Suprapubic skin (tissue), 4 donors: ENCODE data around the gene GGA1. TPM values are rescaled to one million over a fixed set of nuclear protein-coding genes. Genes with fewer than 3 reads are reported as not detected.

Experiments used
- DNase-seq, 2 donors: peaks; one replicate each; pipeline ENCODE4 v3.0.0-alpha.2; 2019; ENCODE audit warnings: low spot score in 2 of 2
- H3K27ac ChIP-seq: fragments of 200-600 bp; sonication (generic); one replicate; pipeline ENCODE4 v1.5.1; 2019
- H3K27me3 ChIP-seq: fragments of 200-600 bp; sonication (generic); one replicate; pipeline ENCODE4 v1.5.1; 2019
- H3K36me3 ChIP-seq: fragments of 200-600 bp; sonication (generic); one replicate; pipeline ENCODE4 v1.5.1; 2019
- H3K4me1 ChIP-seq: fragments of 200-600 bp; sonication (generic); one replicate; pipeline ENCODE4 v1.5.1; 2019
- H3K4me3 ChIP-seq: fragments of 200-600 bp; sonication (generic); one replicate; pipeline ENCODE4 v1.5.1; 2019; ENCODE audit warnings: mild to moderate bottlenecking
- H3K9me3 ChIP-seq: fragments of 200-600 bp; sonication (generic); one replicate; pipeline ENCODE4 v1.5.1; 2019
- EP300 ChIP-seq: sonication (generic); formaldehyde crosslinking; IDR thresholded peaks from one replicate; pipeline ENCODE4 v1.6.1; 2017; ENCODE audit warnings: antibody characterized with exemption
- POLR2A ChIP-seq, 2 donors: fragments of 450-650 bp; IDR thresholded peaks; one replicate each; pipeline ENCODE4 v1.6.1; 2017; ENCODE audit warnings: antibody characterized with exemption in 2 of 2, mild to moderate bottlenecking in 2 of 2, moderate library complexity in 2 of 2
- POLR2AphosphoS5 ChIP-seq, 3 donors: sonication (generic); formaldehyde crosslinking; IDR thresholded peaks; one replicate each; pipeline ENCODE4 v1.6.1; 2017; ENCODE audit warnings: antibody characterized with exemption in 3 of 3
- WGBS: methylation state at CpG from one replicate; pipeline ENCODE4 v1.1.5; 2018; 5-methylcytosine and 5-hydroxymethylcytosine counted together
- total RNA-seq, 4 donors: library from RNA; depleted of rRNA; stranded (reverse); fragments of >200 nt; gene quantifications; one replicate each; pipeline ENCODE4 v1.1.0, GENCODE V29; 2016
- TF ChIP-seq, protein P1 (sequence below), 2 donors: fragments of 200-600 bp in 1 of 2; fragments of 450-650 bp in 1 of 2; sonication (generic) in 1 of 2; IDR thresholded peaks; one replicate each; pipeline ENCODE4 v1.5.1; 2016 to 2019; ENCODE audit warnings: antibody characterized with exemption in 2 of 2, mild to moderate bottlenecking in 1 of 2, moderate library complexity in 1 of 2

Gene GGA1
- total RNA-seq, 4 donors from 2014 or later = 52.8 to 124 (median 65.3) TPM

DNA sequence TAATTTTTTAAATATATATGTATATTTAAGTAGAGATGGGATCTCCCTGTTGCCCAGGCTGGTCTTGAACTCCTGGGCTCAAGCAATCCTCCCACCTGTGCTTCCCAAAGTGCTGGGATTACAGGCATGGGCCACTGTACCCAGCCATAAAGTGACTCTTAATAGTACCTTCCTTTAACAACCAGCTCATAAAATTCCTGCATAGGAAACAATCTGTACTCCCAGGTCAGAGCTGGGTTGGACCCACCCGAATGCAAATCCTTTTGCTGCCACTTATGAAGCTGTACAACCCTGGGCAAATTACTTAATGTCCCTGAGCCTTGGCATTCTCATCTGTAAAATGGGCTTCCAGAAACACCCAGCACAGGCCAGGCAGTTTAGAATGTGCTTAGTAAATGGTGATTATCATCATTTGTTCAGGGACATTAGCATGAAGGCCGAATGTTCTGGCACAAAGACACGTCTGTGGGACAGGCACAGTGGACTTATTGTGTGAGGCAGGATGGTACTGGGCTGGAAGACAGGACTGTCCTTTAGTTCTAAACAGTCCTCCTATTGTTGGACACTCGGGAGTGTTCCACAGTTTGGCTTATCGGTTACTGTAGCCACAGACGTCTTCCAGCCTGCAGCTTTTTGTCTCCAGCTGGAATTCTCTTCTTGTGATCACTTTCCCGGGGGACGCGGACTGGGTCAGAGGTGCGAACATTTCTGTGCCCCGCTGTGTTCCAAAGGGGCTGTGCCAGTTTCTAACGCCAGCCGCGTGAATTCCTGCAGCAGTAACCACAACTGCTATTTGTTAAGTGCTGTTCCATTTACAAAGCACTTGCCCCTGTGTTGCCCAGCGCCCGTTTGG, 55.8 kb downstream of the GGA1 start:
- Histone ChIP-seq H3K4me1 (peaks cover 21% of the 10 kb centered on the region), H3K4me3 (no peak overlapping the region), H3K27me3 (no peaks in the 10 kb centered on the region), H3K9me3 (no peaks in the 10 kb centered on the region), H3K27ac (peak overlapping the region; percentile 39), H3K36me3 (peaks cover 8% of the 10 kb centered on the region)
- 70% methylated on average over 16 of the region's 16 CpGs for WGBS
- DNase-seq = no peak
- TF ChIP-seq, protein P1, sequence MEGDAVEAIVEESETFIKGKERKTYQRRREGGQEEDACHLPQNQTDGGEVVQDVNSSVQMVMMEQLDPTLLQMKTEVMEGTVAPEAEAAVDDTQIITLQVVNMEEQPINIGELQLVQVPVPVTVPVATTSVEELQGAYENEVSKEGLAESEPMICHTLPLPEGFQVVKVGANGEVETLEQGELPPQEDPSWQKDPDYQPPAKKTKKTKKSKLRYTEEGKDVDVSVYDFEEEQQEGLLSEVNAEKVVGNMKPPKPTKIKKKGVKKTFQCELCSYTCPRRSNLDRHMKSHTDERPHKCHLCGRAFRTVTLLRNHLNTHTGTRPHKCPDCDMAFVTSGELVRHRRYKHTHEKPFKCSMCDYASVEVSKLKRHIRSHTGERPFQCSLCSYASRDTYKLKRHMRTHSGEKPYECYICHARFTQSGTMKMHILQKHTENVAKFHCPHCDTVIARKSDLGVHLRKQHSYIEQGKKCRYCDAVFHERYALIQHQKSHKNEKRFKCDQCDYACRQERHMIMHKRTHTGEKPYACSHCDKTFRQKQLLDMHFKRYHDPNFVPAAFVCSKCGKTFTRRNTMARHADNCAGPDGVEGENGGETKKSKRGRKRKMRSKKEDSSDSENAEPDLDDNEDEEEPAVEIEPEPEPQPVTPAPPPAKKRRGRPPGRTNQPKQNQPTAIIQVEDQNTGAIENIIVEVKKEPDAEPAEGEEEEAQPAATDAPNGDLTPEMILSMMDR (IDR thresholded peaks at IDR 0.05) = no peak
- TF ChIP-seq POLR2AphosphoS5 (IDR thresholded peaks at IDR 0.05) = no peak
- TF ChIP-seq POLR2A (IDR thresholded peaks at IDR 0.05) = no peak
- no peak for TF ChIP-seq EP300

DNA sequence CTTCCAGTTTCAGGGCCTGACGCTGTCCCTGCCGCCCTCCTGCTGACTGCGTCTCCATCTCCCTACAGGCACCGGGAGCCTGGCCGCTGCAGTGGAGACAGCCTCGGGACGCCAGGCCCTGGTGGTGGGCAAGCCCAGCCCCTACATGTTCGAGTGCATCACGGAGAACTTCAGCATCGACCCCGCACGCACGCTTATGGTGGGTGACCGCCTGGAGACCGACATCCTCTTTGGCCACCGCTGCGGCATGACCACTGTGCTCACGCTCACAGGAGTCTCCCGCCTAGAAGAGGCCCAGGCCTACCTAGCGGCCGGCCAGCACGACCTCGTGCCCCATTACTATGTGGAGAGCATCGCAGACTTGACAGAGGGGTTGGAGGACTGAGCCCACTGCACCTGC, 56.9 kb downstream of the GGA1 start:
- peaks cover 8% of the 10 kb centered on the region for H3K36me3 ChIP-seq
- H3K27ac ChIP-seq = no peak overlapping the region
- TF ChIP-seq POLR2A (IDR thresholded peaks at IDR 0.05) (no peak), POLR2AphosphoS5 (IDR thresholded peaks at IDR 0.05) (no peak), EP300 (no peak)
- TF ChIP-seq, protein P1 (IDR thresholded peaks at IDR 0.05) = no peak
- peaks cover 11% of the 10 kb centered on the region for H3K4me1 ChIP-seq
- WGBS = 98% methylated on average over 17 of the region's 24 CpGs
- H3K9me3 ChIP-seq = no peaks in the 10 kb centered on the region
- H3K4me3 ChIP-seq = no peak overlapping the region
- no peak for DNase-seq
- no peaks in the 10 kb centered on the region for H3K27me3 ChIP-seq

DNA sequence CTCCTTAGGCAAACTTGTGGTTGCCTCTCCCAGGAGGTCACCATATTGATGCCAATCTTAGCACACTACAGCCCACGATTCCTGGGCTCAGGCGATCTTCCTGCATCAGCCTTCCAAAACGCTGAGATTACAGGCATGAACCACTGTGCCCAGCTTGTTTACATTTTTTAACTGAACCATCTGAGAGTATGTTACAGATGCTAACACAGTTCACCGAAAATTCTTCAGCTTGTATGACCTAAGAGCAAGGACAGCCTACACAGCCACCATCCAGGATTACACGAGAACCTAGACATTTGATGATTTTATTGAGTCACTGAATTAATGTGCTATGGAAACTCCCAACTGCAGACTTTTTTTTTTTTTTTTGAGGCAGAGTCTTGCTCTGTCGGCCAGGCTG, 61.0 kb downstream of the GGA1 start:
- H3K4me1 ChIP-seq = peaks cover 22% of the 10 kb centered on the region
- H3K4me3 ChIP-seq = no peak overlapping the region
- WGBS = 66% methylated on average over 6 of the region's 6 CpGs
- no peak for TF ChIP-seq POLR2A (IDR thresholded peaks at IDR 0.05)
- TF ChIP-seq, protein P1 (IDR thresholded peaks at IDR 0.05) = no peak
- TF ChIP-seq POLR2AphosphoS5 (IDR thresholded peaks at IDR 0.05) = no peak
- no peak for TF ChIP-seq EP300
- no peak for DNase-seq
- H3K27me3 ChIP-seq = no peaks in the 10 kb centered on the region
- no peak overlapping the region for H3K27ac ChIP-seq
- no peaks in the 10 kb centered on the region for H3K9me3 ChIP-seq
- peaks cover 8% of the 10 kb centered on the region for H3K36me3 ChIP-seq

DNA sequence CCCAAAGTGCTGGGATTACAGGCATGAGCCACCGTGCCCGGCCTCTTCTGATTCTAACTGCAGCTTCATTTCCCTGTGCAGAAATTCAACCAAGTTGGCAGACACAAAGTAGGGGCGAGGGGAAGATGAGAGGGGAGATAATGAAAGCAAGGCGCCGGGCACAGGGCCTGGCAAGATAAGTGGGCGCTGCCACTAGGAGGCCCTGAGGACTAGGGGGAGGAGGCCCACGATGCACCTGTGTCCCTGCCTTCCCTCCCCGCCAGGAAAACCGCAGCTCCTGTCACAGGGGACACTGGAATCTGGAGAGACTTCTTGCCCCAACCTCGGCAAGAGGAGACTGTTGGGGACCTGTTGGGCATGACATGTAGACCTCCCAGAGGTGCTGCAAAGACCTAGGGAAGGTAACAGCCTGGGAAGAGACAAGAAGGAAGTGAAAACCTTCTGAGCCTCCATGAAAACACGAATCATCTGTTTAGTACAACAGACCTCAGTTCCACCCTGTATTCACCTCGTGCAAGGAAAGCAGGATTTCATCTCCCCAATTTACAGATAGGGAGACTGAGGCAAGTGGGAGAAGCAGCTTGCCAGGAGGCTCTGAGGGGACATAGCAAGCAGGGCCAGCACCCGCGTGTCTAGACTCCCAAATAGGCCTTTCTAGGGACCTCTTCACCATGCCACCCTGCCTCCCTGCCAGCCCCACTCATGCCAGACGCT, 63.7 kb downstream of the GGA1 start:
- WGBS = 64% methylated on average over 15 of the region's 15 CpGs
- H3K4me3 ChIP-seq = no peak overlapping the region
- TF ChIP-seq POLR2AphosphoS5 (IDR thresholded peaks at IDR 0.05) (no peak), EP300 (no peak), POLR2A (IDR thresholded peaks at IDR 0.05) (no peak)
- TF ChIP-seq, protein P1 (IDR thresholded peaks at IDR 0.05) = no peak

DNA sequence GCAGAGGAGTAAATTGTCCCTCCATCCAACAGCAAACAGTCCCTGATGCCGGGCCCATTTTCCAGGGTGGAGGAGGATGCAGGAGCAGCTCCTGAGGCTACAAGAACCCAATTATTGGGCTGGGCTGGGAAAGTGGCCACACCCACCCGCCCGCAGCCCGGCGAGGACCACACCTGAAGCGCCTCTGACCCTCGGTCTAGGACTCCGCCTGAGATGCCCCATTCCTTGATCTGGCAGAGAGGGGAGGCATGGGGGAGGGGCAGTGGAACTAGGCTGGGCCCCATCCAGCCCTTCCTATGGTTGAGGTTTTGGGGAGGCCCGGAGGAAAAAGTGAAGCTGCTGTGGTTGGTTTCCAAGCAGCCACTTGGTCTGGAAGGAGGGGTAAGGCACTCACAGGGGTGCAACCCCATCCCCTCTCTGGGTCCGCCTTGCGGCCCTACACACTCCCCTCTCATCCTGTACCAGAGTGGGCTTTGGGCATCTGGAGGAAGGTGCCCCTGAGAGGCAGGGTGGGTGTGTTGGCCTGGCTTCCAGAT, 64.4 kb downstream of the GGA1 start:
- Histone ChIP-seq H3K4me1 (peaks cover 54% of the 10 kb centered on the region), H3K4me3 (no peak overlapping the region), H3K27ac (no peak overlapping the region), H3K27me3 (no peaks in the 10 kb centered on the region), H3K9me3 (no peaks in the 10 kb centered on the region), H3K36me3 (no peaks in the 10 kb centered on the region)
- no peak for DNase-seq
- TF ChIP-seq, protein P1 (IDR thresholded peaks at IDR 0.05) = no peak
- no peak for TF ChIP-seq POLR2AphosphoS5 (IDR thresholded peaks at IDR 0.05)
- no peak for TF ChIP-seq POLR2A (IDR thresholded peaks at IDR 0.05)
- no peak for TF ChIP-seq EP300
- WGBS = 47% methylated on average over 4 of the region's 11 CpGs

More for the DNA sequence above, 63.7 kb downstream of the GGA1 start:
- Histone ChIP-seq H3K27ac (no peak overlapping the region), H3K9me3 (no peaks in the 10 kb centered on the region), H3K4me1 (peaks cover 48% of the 10 kb centered on the region), H3K27me3 (no peaks in the 10 kb centered on the region), H3K36me3 (no peaks in the 10 kb centered on the region)
- no peak for DNase-seq
